ENCODE results near the gene HDGFL3.
"Not testable (repeated sequence)": the region's sequence is repeated elsewhere in the genome, so short reads cannot be mapped to it uniquely, and the experiment has no call there.

HDGFL3 gene

DNA sequence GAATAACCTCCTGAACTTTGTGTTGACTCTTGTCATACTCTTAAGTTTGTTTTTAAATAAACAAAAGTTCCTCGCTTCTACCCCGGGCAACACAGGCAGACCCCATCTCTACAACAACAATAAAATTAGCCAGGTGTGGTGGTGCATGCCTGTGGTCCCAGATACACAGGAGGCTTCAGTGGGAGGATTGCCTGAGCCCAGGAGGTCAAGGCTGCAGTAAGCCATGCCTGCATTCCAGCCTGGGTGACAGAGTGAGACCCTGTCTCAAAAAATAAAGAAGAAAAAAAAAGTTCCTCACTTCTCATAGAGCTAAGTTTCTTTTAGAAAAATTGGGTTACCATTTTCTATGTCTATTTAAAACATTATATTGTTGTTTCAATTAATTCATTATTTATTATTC, 29.2 kb downstream of the HDGFL3 start:
- Histone ChIP-seq H3K4me2 (ENCODE audit: low read length) (no peak overlapping the region), H2AK5ac (ENCODE audit: low read length) (no peak overlapping the region), H3K79me1 (ENCODE audit: low read length) (peaks cover 4% of the 10 kb centered on the region), H3K56ac (ENCODE audit: low read length) (peak overlapping the region; percentile 19), H4K5ac (ENCODE audit: low read length) (no peak overlapping the region), H3K79me2 (ENCODE audit: control insufficient read depth, insufficient read depth, low read length) (peaks cover 9% of the 10 kb centered on the region), H3K4ac (ENCODE audit: low read depth, low read length) (no peak overlapping the region), H3K36me3 (ENCODE audit: control insufficient read depth, insufficient read depth, low read length) (no peaks in the 10 kb centered on the region), H3K4me1 (ENCODE audit: control insufficient read depth, low read depth, low read length) (peaks cover 4% of the 10 kb centered on the region), H3K23ac (ENCODE audit: low read length) (no peak overlapping the region), H4K8ac (ENCODE audit: low read depth, low read length) (no peak overlapping the region), H3K27me3 (ENCODE audit: insufficient read depth, low read length, poor library complexity) (no peaks in the 10 kb centered on the region), H3K9ac (ENCODE audit: low read length) (no peak overlapping the region), H2BK120ac (ENCODE audit: low read depth, low read length) (no peak overlapping the region), H2BK15ac (replicated peaks; ENCODE audit: low read depth) (no peak overlapping the region), H3K27ac (ENCODE audit: low read depth, low read length) (no peak overlapping the region), H3K18ac (ENCODE audit: low read length) (no peak overlapping the region), H2BK5ac (ENCODE audit: low read length) (no peak overlapping the region), H3K4me3 (ENCODE audit: low read length) (no peak overlapping the region)
- WGBS (ENCODE audit: extremely low coverage, insufficient coverage, low lambda C conversion rate), result no CpG with 5 or more reads among the region's 2 CpGs
- DNase-seq, result peak; percentile 46

DNA sequence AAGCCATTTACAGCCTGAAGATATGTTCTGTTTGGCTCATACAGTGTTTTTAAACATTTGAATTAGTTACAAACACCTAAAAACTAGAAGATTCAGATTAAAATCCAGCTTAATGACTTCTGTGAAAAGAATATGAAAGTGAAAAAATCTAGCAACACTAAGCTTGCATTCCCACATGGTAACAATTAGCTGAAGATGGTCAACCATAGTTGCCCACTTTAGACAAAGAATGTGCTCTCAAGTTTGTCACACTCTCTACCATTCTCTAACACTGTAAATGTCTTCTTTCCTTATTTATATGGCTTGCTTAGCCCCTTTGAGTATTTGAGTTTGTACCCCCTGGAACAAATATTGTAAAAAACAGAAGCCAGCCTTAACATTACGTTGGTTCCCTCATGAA, 32.7 kb downstream of the HDGFL3 start:
- Histone ChIP-seq H2AK5ac (ENCODE audit: low read length) (no peak overlapping the region), H4K5ac (ENCODE audit: low read length) (no peak overlapping the region), H3K4ac (ENCODE audit: low read depth, low read length) (no peak overlapping the region), H3K79me2 (ENCODE audit: control insufficient read depth, insufficient read depth, low read length) (peaks cover 19% of the 10 kb centered on the region), H3K4me2 (ENCODE audit: low read length) (no peak overlapping the region), H3K23ac (ENCODE audit: low read length) (no peak overlapping the region), H2BK5ac (ENCODE audit: low read length) (no peak overlapping the region), H3K18ac (ENCODE audit: low read length) (no peak overlapping the region), H3K36me3 (ENCODE audit: control insufficient read depth, insufficient read depth, low read length) (no peaks in the 10 kb centered on the region), H2BK15ac (replicated peaks; ENCODE audit: low read depth) (no peak overlapping the region), H4K8ac (ENCODE audit: low read depth, low read length) (no peak overlapping the region), H3K9ac (ENCODE audit: low read length) (no peak overlapping the region), H3K27ac (ENCODE audit: low read depth, low read length) (no peak overlapping the region), H3K79me1 (ENCODE audit: low read length) (peaks cover 2% of the 10 kb centered on the region), H3K4me3 (ENCODE audit: low read length) (no peak overlapping the region), H2BK120ac (ENCODE audit: low read depth, low read length) (no peak overlapping the region), H3K56ac (ENCODE audit: low read length) (no peak overlapping the region), H3K4me1 (ENCODE audit: control insufficient read depth, low read depth, low read length) (peaks cover 4% of the 10 kb centered on the region), H3K27me3 (ENCODE audit: insufficient read depth, low read length, poor library complexity) (no peaks in the 10 kb centered on the region)
- no peak for DNase-seq
- no CpG with 5 or more reads among the region's 1 CpG for WGBS (ENCODE audit: extremely low coverage, insufficient coverage, low lambda C conversion rate)

DNA sequence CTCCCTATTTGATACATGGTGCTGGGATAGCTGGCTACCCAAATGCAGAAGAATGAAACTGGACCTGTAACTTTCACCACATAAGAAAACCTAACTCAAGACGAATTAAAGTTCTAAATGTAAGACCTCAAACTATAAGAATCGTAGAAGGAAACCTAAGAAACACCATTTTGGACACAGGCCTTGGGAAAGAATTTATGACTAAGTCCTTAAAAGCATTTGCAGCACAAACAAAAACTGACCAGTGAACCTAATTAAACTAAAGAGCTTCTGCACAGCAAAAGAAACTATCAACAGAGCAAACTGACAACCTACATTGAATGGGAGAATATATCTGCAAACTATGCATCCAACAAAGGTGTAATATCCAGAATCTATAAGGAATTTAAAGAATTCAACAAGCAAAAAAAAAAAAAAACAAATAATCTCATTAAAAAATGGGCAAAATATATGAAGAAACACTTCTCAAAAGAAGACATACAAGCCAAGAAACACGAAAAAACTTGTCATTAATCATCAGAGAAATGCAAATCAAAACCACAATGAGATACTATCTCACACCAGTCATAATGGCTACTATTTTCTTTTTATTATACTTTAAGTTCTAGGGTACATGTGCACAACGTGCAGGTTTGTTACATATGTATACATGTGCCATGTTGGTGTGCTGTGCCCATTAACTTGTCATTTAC, 37.0 kb downstream of the HDGFL3 start:
- Histone ChIP-seq H3K4me1 (ENCODE audit: control insufficient read depth, low read depth, low read length) (no peaks in the 10 kb centered on the region), H2BK120ac (ENCODE audit: low read depth, low read length) (no peak overlapping the region), H3K4ac (ENCODE audit: low read depth, low read length) (no peak overlapping the region), H4K5ac (ENCODE audit: low read length) (no peak overlapping the region), H3K27me3 (ENCODE audit: insufficient read depth, low read length, poor library complexity) (no peaks in the 10 kb centered on the region), H2BK5ac (ENCODE audit: low read length) (no peak overlapping the region), H3K36me3 (ENCODE audit: control insufficient read depth, insufficient read depth, low read length) (no peaks in the 10 kb centered on the region), H3K79me1 (ENCODE audit: low read length) (peaks cover 2% of the 10 kb centered on the region), H3K56ac (ENCODE audit: low read length) (no peak overlapping the region), H2BK15ac (replicated peaks; ENCODE audit: low read depth) (no peak overlapping the region), H3K27ac (ENCODE audit: low read depth, low read length) (no peak overlapping the region), H3K18ac (ENCODE audit: low read length) (no peak overlapping the region), H3K79me2 (ENCODE audit: control insufficient read depth, insufficient read depth, low read length) (peaks cover 44% of the 10 kb centered on the region), H4K8ac (ENCODE audit: low read depth, low read length) (no peak overlapping the region), H3K4me3 (ENCODE audit: low read length) (no peak overlapping the region), H3K4me2 (ENCODE audit: low read length) (no peak overlapping the region), H3K23ac (ENCODE audit: low read length) (no peak overlapping the region), H3K9ac (ENCODE audit: low read length) (no peak overlapping the region), H2AK5ac (ENCODE audit: low read length) (no peak overlapping the region)
- WGBS (ENCODE audit: extremely low coverage, insufficient coverage, low lambda C conversion rate), result no CpG with 5 or more reads among the region's 4 CpGs
- no peak for DNase-seq

DNA sequence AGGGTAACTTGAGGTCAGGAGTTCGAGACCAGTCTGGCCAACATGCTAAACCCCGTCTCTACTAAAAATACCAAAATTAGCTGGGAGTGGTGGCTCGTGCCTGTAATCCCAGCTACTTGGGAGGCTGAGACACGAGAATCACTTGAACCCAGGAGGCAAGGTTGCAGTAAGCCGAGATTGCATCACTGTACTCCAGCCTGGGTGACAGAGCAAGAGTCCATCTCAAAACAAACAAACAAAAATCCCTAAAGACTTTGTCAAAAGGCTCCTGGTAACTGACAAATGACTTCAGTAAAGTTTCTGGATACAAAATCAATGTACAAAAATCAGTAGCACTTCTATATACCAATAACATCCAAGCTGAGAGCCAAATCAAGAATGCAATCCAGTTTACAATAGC, 38.0 kb downstream of the HDGFL3 start:
- H3K9ac ChIP-seq (ENCODE audit: low read length); H4K8ac ChIP-seq (ENCODE audit: low read depth, low read length); H3K27ac ChIP-seq (ENCODE audit: low read depth, low read length); H3K4ac ChIP-seq (ENCODE audit: low read depth, low read length); H3K27me3 ChIP-seq (ENCODE audit: insufficient read depth, low read length, poor library complexity); H2BK120ac ChIP-seq (ENCODE audit: low read depth, low read length); H4K5ac ChIP-seq (ENCODE audit: low read length); H3K36me3 ChIP-seq (ENCODE audit: control insufficient read depth, insufficient read depth, low read length); H3K4me3 ChIP-seq (ENCODE audit: low read length); DNase-seq; H3K4me1 ChIP-seq (ENCODE audit: control insufficient read depth, low read depth, low read length); H3K23ac ChIP-seq (ENCODE audit: low read length); H2BK5ac ChIP-seq (ENCODE audit: low read length); H2AK5ac ChIP-seq (ENCODE audit: low read length); H3K4me2 ChIP-seq (ENCODE audit: low read length); H2BK15ac ChIP-seq (replicated peaks; ENCODE audit: low read depth); H3K18ac ChIP-seq (ENCODE audit: low read length); H3K56ac ChIP-seq (ENCODE audit: low read length); H3K79me1 ChIP-seq (ENCODE audit: low read length): not testable (repeated sequence)
- H3K79me2 ChIP-seq (ENCODE audit: control insufficient read depth, insufficient read depth, low read length), result peaks cover 50% of the 10 kb centered on the region
- no CpG with 5 or more reads among the region's 5 CpGs for WGBS (ENCODE audit: extremely low coverage, insufficient coverage, low lambda C conversion rate)

DNA sequence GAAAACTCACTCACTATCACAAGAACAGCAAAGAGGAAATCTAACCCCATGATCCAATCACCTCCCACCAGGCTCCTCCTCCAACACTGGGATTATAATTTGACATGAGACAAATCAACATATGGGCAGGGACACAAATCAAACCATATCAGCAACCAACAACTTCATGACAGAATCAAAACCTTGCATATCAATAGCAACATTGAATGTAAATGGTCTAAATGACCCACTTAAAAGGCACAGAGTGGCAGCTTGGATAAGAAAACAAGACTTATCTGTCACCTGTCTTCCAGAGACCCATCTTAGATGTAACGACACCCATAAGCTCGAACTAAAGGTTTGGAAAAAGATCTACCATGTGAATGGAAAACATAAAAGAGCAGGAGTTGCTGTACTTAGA, 40.8 kb downstream of the HDGFL3 start:
- Histone ChIP-seq H2BK15ac (replicated peaks; ENCODE audit: low read depth) (no peak overlapping the region), H2BK120ac (ENCODE audit: low read depth, low read length) (no peak overlapping the region), H3K4me2 (ENCODE audit: low read length) (no peak overlapping the region), H3K4me3 (ENCODE audit: low read length) (no peak overlapping the region), H2BK5ac (ENCODE audit: low read length) (no peak overlapping the region), H3K27me3 (ENCODE audit: insufficient read depth, low read length, poor library complexity) (no peaks in the 10 kb centered on the region), H3K4ac (ENCODE audit: low read depth, low read length) (no peak overlapping the region), H3K79me2 (ENCODE audit: control insufficient read depth, insufficient read depth, low read length) (peaks cover 50% of the 10 kb centered on the region), H3K4me1 (ENCODE audit: control insufficient read depth, low read depth, low read length) (no peaks in the 10 kb centered on the region), H4K5ac (ENCODE audit: low read length) (no peak overlapping the region), H3K36me3 (ENCODE audit: control insufficient read depth, insufficient read depth, low read length) (no peaks in the 10 kb centered on the region), H3K18ac (ENCODE audit: low read length) (no peak overlapping the region), H3K56ac (ENCODE audit: low read length) (no peak overlapping the region), H2AK5ac (ENCODE audit: low read length) (no peak overlapping the region), H3K9ac (ENCODE audit: low read length) (no peak overlapping the region), H3K79me1 (ENCODE audit: low read length) (peaks cover 6% of the 10 kb centered on the region), H3K23ac (ENCODE audit: low read length) (no peak overlapping the region), H4K8ac (ENCODE audit: low read depth, low read length) (no peak overlapping the region), H3K27ac (ENCODE audit: low read depth, low read length) (no peak overlapping the region)
- no CpG with 5 or more reads among the region's 2 CpGs for WGBS (ENCODE audit: extremely low coverage, insufficient coverage, low lambda C conversion rate)
- no peak for DNase-seq

- Histone ChIP-seq H2AK5ac (ENCODE audit: low read length) (no peak overlapping the region), H3K56ac (ENCODE audit: low read length) (no peak overlapping the region), H2BK120ac (ENCODE audit: low read depth, low read length) (no peak overlapping the region), H3K4me3 (ENCODE audit: low read length) (no peak overlapping the region), H4K5ac (ENCODE audit: low read length) (no peak overlapping the region), H2BK15ac (replicated peaks; ENCODE audit: low read depth) (no peak overlapping the region), H3K9ac (ENCODE audit: low read length) (no peak overlapping the region), H3K79me1 (ENCODE audit: low read length) (peaks cover 6% of the 10 kb centered on the region), H3K79me2 (ENCODE audit: control insufficient read depth, insufficient read depth, low read length) (peaks cover 46% of the 10 kb centered on the region), H3K18ac (ENCODE audit: low read length) (no peak overlapping the region), H3K4me2 (ENCODE audit: low read length) (no peak overlapping the region), H2BK5ac (ENCODE audit: low read length) (no peak overlapping the region), H3K27me3 (ENCODE audit: insufficient read depth, low read length, poor library complexity) (no peaks in the 10 kb centered on the region), H4K8ac (ENCODE audit: low read depth, low read length) (no peak overlapping the region), H3K27ac (ENCODE audit: low read depth, low read length) (no peak overlapping the region), H3K4ac (ENCODE audit: low read depth, low read length) (no peak overlapping the region), H3K4me1 (ENCODE audit: control insufficient read depth, low read depth, low read length) (no peaks in the 10 kb centered on the region), H3K36me3 (ENCODE audit: control insufficient read depth, insufficient read depth, low read length) (no peaks in the 10 kb centered on the region), H3K23ac (ENCODE audit: low read length) (no peak overlapping the region)
- no peak for DNase-seq
- WGBS (ENCODE audit: extremely low coverage, insufficient coverage, low lambda C conversion rate), result no CpG with 5 or more reads among the region's 3 CpGs
These were observed 41.4 kb downstream of the HDGFL3 start for GRCh38 chr15:83166218-83166617.
